Memory B cell (primary cell): ENCODE results near the gene MED29.

Experiments used
- ATAC-seq: fragments of 150-1000 bp; cut with Tn5 transposase; 2 replicates; pipeline ENCODE4 v1.10.0; 2021; ENCODE audit warnings: low read depth, mild to moderate bottlenecking, moderate library complexity
- DNase-seq, 2 donors: peaks; one replicate each; pipeline ENCODE4 v3.0.0; 2022; ENCODE audit warnings: low spot score in 2 of 2
- H3K27ac Mint-ChIP-seq: one replicate; pipeline ENCODE4 v1.8.0; 2022; ENCODE audit warnings: mild to moderate bottlenecking, moderate library complexity, mixed read lengths
- H3K27me3 Mint-ChIP-seq: one replicate; pipeline ENCODE4 v1.8.0; 2022; ENCODE audit warnings: mixed read lengths
- H3K36me3 Mint-ChIP-seq: one replicate; pipeline ENCODE4 v1.8.0; 2022; ENCODE audit warnings: mild to moderate bottlenecking, mixed read lengths
- H3K4me1 Mint-ChIP-seq: one replicate; pipeline ENCODE4 v1.8.0; 2022; ENCODE audit warnings: mixed read lengths
- H3K4me3 Mint-ChIP-seq: one replicate; pipeline ENCODE4 v1.8.0; 2022; ENCODE audit warnings: mild to moderate bottlenecking, moderate library complexity, mixed read lengths
- H3K9me3 Mint-ChIP-seq: one replicate; pipeline ENCODE4 v1.8.0; 2022; ENCODE audit warnings: mixed read lengths

The MED29 gene

DNA sequence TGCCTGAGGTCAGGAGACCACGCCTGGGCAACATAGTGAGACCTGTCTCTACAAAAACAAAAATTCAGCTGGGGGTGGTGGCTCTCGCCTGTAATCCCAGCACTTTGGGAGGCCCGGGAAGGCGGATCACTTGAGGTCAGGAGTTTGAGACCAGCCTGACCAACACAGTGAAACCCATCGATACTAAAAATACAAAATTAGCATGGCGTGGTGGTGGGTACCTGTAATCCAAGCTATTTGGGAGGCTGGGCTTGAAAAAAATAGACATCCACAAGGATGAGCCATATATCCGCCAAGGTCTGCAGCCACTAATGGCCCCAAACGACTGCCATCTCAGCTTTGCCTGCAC, 41.5 kb downstream of the MED29 start:
- no peaks in the 10 kb centered on the region for H3K9me3 Mint-ChIP-seq
- no peak for DNase-seq
- H3K27me3 Mint-ChIP-seq: no peaks in the 10 kb centered on the region
- peaks cover 13% of the 10 kb centered on the region for H3K36me3 Mint-ChIP-seq
- H3K27ac Mint-ChIP-seq: peak overlapping the region; percentile 50
- H3K4me1 Mint-ChIP-seq: peaks cover 29% of the 10 kb centered on the region
- ATAC-seq: no peak
- H3K4me3 Mint-ChIP-seq: no peak overlapping the region

GRCh38 chr19:39433480-39434079, 42.4 kb downstream of the MED29 start:
- H3K27ac Mint-ChIP-seq: peak overlapping the region; percentile 98
- peaks cover 29% of the 10 kb centered on the region for H3K4me1 Mint-ChIP-seq
- no peaks in the 10 kb centered on the region for H3K9me3 Mint-ChIP-seq
- ATAC-seq (no peak), DNase-seq (no peak)
- no peaks in the 10 kb centered on the region for H3K27me3 Mint-ChIP-seq
- H3K4me3 Mint-ChIP-seq: no peak overlapping the region
- peaks cover 13% of the 10 kb centered on the region for H3K36me3 Mint-ChIP-seq

GRCh38 chr19:39434123-39435076, 43.2 kb downstream of the MED29 start:
- ATAC-seq: no peak
- peak overlapping the region; percentile 98 for H3K27ac Mint-ChIP-seq
- H3K4me3 Mint-ChIP-seq: peak overlapping the region; percentile 99
- no peaks in the 10 kb centered on the region for H3K9me3 Mint-ChIP-seq
- H3K27me3 Mint-ChIP-seq: no peaks in the 10 kb centered on the region
- no peak for DNase-seq
- H3K36me3 Mint-ChIP-seq: peaks cover 13% of the 10 kb centered on the region
- peaks cover 29% of the 10 kb centered on the region for H3K4me1 Mint-ChIP-seq

- H3K27ac Mint-ChIP-seq: peak within 1 kb of the TSS; percentile 98
- DNase-seq (peak; percentile 94 to 97), ATAC-seq (peak; percentile 87)
- H3K9me3 Mint-ChIP-seq: no peaks in the 10 kb centered on the region
- peaks cover 31% of the 10 kb centered on the region for H3K4me1 Mint-ChIP-seq
- peaks cover 13% of the 10 kb centered on the region for H3K36me3 Mint-ChIP-seq
- H3K4me3 Mint-ChIP-seq: peak within 1 kb of the TSS; percentile 99
- no peaks in the 10 kb centered on the region for H3K27me3 Mint-ChIP-seq
Observed at GRCh38 chr19:39435499-39436349, 44.5 kb downstream of the MED29 start, which contains the start of gene RPS16. RPS16 (minus strand) TSS chr19:39435949; CDS start chr19:39435895, 54 bp downstream.

- no peak for ATAC-seq
- no peak for DNase-seq
- Mint-ChIP-seq H3K4me1 (peaks cover 31% of the 10 kb centered on the region), H3K27me3 (no peaks in the 10 kb centered on the region), H3K9me3 (no peaks in the 10 kb centered on the region), H3K27ac (peak overlapping the region; percentile 98), H3K4me3 (peak overlapping the region; percentile 99), H3K36me3 (peaks cover 13% of the 10 kb centered on the region)
Observed at GRCh38 chr19:39436350-39436716, 45.2 kb downstream of the MED29 start.

DNA sequence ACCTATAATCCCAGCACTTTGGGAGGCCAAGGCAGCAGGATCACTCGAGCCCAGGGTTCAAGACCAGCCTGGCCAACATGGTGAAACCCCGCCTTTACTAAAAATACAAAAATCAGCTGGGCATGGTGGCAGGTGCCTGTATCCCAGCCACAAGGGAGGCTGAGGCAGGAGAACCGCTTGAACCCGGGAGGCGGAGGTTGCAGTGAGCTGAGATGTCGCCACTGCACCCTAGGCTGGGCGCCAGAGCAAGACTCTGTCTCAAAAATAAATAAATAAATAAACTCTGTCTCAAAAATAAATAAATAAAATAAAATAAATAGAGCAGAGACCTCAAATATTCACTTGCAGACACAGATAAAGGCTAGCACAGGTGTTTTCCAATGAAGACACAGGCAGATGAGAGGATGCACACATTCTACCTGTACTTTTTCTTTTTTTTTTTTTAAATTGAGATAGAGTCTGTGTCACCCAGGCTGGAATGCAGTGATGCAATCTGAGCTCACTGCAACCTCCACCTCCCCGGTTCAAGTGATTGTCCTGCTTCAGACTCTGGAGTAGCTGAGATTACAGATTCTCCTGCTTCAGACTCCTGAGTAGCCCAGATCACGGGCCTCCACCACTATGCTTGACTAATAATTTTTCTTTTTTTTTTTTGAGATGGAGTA, 47.2 kb downstream of the MED29 start:
- Mint-ChIP-seq H3K36me3 (peaks cover 8% of the 10 kb centered on the region), H3K27ac (no peak overlapping the region), H3K9me3 (no peaks in the 10 kb centered on the region), H3K4me3 (no peak overlapping the region), H3K4me1 (peaks cover 29% of the 10 kb centered on the region), H3K27me3 (no peaks in the 10 kb centered on the region)
- ATAC-seq (no peak), DNase-seq (no peak)

GRCh38 chr19:39444598-39445195, 53.5 kb downstream of the MED29 start:
- H3K27me3 Mint-ChIP-seq: no peaks in the 10 kb centered on the region
- H3K4me1 Mint-ChIP-seq: peaks cover 39% of the 10 kb centered on the region
- peak overlapping the region; percentile 97 for H3K27ac Mint-ChIP-seq
- DNase-seq: no peak
- peak overlapping the region; percentile 91 for H3K4me3 Mint-ChIP-seq
- no peak for ATAC-seq
- H3K9me3 Mint-ChIP-seq: no peaks in the 10 kb centered on the region
- H3K36me3 Mint-ChIP-seq: peaks cover 11% of the 10 kb centered on the region

- peak within 1 kb of the TSS; percentile 97 for H3K27ac Mint-ChIP-seq
- DNase-seq (peak; percentile 91 to 96), ATAC-seq (peak; percentile 86)
- peaks cover 11% of the 10 kb centered on the region for H3K36me3 Mint-ChIP-seq
- no peaks in the 10 kb centered on the region for H3K9me3 Mint-ChIP-seq
- no peaks in the 10 kb centered on the region for H3K27me3 Mint-ChIP-seq
- H3K4me1 Mint-ChIP-seq: peaks cover 39% of the 10 kb centered on the region
- H3K4me3 Mint-ChIP-seq: peak within 1 kb of the TSS; percentile 91
Observed at GRCh38 chr19:39445196-39446111, 54.3 kb downstream of the MED29 start, which contains the start of gene SUPT5H. SUPT5H (plus strand) TSS chr19:39445582; CDS start chr19:39445891, 309 bp downstream.

GRCh38 chr19:39446365-39447084, 55.3 kb downstream of the MED29 start:
- H3K4me1 Mint-ChIP-seq: peaks cover 43% of the 10 kb centered on the region
- H3K27ac Mint-ChIP-seq: peak overlapping the region; percentile 97
- H3K27me3 Mint-ChIP-seq: no peaks in the 10 kb centered on the region
- H3K9me3 Mint-ChIP-seq: no peaks in the 10 kb centered on the region
- peak overlapping the region; percentile 91 for H3K4me3 Mint-ChIP-seq
- H3K36me3 Mint-ChIP-seq: peaks cover 11% of the 10 kb centered on the region
- no peak for ATAC-seq
- no peak for DNase-seq

DNA sequence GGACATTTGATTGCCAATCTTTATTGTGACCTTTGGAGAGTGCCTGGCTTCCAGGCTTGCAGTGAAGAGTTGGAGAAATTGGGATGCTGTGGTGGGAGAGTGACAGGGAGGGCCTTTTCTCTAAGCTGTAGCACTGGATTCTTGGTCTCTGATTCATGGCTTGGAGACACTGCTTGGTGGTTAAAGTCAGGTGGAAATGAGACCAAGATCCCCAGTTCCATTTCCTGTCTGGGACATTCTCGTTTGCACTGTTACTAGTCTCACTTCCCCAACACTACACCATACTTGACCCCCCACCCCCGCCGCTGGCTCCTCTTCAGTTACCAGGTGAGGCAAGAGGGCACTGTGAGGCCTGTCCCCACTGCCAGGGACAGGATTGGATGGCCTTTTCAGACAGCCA, 57.1 kb downstream of the MED29 start:
- peak overlapping the region; percentile 88 for H3K27ac Mint-ChIP-seq
- H3K9me3 Mint-ChIP-seq: no peaks in the 10 kb centered on the region
- DNase-seq (peak in 1 of 2 donors; percentile 47), ATAC-seq (peak; percentile 28)
- H3K36me3 Mint-ChIP-seq: peaks cover 26% of the 10 kb centered on the region
- peak overlapping the region; percentile 68 for H3K4me3 Mint-ChIP-seq
- peaks cover 56% of the 10 kb centered on the region for H3K4me1 Mint-ChIP-seq
- H3K27me3 Mint-ChIP-seq: no peaks in the 10 kb centered on the region

GRCh38 chr19:39449116-39449797, 58.1 kb downstream of the MED29 start:
- H3K27me3 Mint-ChIP-seq: no peaks in the 10 kb centered on the region
- peaks cover 29% of the 10 kb centered on the region for H3K36me3 Mint-ChIP-seq
- H3K9me3 Mint-ChIP-seq: no peaks in the 10 kb centered on the region
- peak overlapping the region; percentile 88 for H3K27ac Mint-ChIP-seq
- DNase-seq (no peak), ATAC-seq (no peak)
- H3K4me1 Mint-ChIP-seq: peaks cover 56% of the 10 kb centered on the region
- H3K4me3 Mint-ChIP-seq: peak overlapping the region; percentile 74
